IPS-NIHi7 (cell line): ENCODE results near the gene ALG1L2.
"Not testable (repeated sequence)": the region's sequence is repeated elsewhere in the genome, so short reads cannot be mapped to it uniquely, and the experiment has no call there.

Source experiments
- DNase-seq: peaks from one replicate; pipeline ENCODE4 v3.0.0; 2012; ENCODE audit warnings: mixed read lengths; ENCODE audit errors: extremely low spot score

Gene ALG1L2

GRCh38 chr3:130081351-130081881 is at the start of gene ALG1L2:
ALG1L2 (plus strand) TSS chr3:130081831; CDS start chr3:130082017, 186 bp downstream.
- DNase-seq: no peak

DNA sequence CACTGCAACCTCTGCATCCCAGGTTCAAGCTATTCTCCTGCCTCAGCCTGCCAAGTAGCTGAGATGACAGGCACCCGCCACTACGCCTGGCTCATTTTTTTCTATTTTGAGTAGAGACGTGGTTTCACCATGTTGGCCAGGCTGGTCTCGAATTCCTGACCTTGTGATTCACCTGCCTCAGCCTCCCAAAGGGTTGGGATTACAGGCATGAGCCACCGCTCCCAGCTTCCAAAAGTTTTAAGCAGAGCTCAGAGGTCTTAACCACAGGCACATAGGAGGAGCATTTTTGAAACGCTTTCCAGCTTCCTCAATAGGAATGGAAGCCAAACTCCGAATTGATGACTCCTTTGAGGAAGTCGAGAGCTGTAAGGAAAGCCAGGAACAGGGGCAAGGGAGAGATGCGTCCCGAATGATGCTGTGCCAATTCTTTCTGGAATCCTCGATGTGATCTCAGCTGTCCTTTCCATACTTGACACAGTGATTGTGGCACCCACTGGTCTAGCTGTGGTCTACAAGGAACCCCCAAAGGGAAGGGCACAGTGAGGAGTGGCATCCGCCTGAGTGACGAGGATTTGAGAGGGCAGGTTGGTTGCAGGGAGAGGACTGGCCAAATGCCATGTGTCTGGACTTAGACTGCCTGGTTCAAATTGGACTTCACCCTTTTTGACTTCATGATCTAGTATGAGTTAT is 44.4 kb upstream of the ALG1L2 start:
- DNase-seq: not testable (repeated sequence)

GRCh38 chr3:130042736-130043135 is 38.9 kb upstream of the ALG1L2 start:
- not testable (repeated sequence) for DNase-seq

GRCh38 chr3:130043658-130044057 is 38.0 kb upstream of the ALG1L2 start:
- DNase-seq: not testable (repeated sequence)

GRCh38 chr3:130044370-130044769 is 37.3 kb upstream of the ALG1L2 start:
- no peak for DNase-seq

DNA sequence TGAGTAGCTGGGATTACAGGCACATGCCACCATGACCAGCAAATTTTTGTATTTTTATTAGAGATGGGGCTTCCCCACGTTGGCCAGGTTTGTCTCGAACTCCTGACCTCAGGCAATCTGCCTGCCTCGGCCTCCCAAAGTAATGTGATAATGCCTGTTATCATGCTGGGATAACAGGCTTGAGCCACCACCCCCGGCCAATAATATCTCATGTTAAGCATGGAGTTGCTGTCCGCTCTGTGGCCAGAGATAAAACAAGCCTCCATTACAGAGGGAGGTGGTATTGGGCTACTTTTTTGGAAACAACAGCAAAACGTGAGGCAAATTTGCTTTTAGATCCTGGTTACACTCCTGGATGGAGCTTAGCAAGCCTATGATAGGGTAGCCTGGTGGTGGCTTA is 32.9 kb upstream of the ALG1L2 start:
- no peak for DNase-seq

DNA sequence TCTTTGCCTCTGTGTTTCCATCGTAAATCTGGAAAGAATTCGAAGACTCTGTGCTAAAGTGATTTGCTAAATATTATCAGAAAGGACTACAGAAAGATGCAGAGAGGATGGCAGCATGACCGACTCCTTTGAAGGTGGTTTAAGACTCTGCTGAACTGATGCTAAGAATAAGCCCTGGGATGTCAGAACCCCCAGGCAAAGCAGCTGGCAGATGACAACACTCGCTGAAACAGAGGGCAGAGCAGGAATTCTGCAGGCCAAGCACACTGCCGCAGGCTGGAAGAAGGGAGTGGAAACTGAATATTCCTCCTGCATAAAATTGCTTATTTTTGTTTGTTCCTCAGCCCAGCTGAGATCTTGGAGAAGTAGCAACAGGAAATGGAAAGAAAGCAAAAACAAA is 29.3 kb upstream of the ALG1L2 start:
- not testable (repeated sequence) for DNase-seq

- not testable (repeated sequence) for DNase-seq
Measured at GRCh38 chr3:130052965-130053364, 28.7 kb upstream of the ALG1L2 start.

- not testable (repeated sequence) for DNase-seq
Measured at GRCh38 chr3:130057536-130058266, 23.9 kb upstream of the ALG1L2 start.

GRCh38 chr3:130058267-130058657 is 23.4 kb upstream of the ALG1L2 start:
- DNase-seq: not testable (repeated sequence)

DNA sequence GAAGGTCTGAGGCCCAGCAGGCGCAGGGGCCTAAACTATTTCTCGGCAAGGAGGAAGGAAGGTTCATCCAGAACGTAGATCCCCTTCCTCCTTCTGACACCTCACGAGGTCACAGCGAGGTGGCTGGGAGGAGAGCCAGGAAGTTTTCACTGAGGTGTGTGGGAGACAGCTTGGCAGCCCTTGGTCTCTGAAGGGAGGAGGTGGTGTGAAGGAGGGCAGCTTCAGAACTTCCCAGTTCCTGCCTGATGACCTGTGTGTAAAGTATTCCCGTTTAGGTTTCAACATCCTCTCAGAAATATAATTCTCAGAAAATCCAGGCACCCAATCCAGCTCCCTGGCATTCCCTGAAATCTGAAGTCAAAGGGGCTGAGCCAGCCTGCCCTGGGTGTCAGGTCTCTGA is 22.9 kb upstream of the ALG1L2 start:
- not testable (repeated sequence) for DNase-seq

GRCh38 chr3:130059162-130059561 is 22.5 kb upstream of the ALG1L2 start:
- DNase-seq: not testable (repeated sequence)

- no peak for DNase-seq
Measured at GRCh38 chr3:130073582-130073981, 8.0 kb upstream of the ALG1L2 start.

DNA sequence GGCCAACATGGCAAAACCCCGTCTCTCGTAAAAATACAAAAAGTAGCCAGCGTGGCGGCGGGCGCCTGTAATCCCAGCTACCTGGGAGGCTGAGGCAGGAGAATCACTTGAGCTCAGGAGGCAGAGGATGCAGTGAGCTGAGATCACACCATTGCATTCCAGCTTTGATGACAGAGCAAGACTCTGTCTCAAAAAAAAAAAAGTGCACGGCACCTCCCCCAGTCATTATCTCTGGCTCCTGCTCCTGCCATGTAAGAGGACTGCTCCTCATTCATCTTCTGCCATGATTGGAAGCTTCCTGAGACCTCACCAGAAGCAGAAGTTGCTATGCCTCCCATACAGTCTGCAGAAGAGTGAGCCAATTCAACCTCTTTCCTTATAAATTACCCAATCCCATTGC is 4.0 kb upstream of the ALG1L2 start:
- no peak for DNase-seq

DNA sequence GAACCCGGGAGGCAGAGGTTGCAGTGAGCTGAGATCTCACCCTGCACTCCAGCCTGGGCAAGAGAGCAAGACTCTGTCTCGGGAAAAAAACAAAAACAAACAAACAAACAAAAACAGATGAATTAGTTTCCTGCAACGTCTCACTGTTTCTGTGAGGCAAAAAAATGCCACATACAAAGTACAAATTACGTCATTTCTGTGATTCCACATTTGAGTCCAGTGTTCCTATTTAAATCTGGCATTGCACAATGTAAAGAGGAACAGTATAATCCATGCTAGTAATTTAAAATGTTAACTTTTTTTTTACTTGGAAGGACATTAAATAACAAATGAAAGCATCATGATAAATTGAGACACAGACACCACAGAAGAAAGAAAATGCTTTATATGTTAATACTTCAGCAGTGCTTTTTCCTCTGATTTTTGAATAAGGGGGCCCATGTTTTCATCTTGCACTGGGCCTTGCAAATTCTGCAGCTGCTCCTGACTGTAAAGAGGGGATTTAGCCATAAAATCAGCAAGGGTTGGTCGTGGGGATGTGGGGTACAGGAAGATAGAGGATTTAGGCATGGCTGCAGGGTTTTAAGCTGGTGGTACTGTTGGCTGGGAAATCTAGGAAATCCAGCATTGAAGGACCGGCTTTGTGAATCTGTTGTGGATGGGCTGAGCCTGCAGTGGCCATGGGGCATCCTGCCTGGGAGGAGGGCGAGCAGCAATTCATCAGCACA is 1.9 kb downstream of the ALG1L2 start:
- not testable (repeated sequence) for DNase-seq

- DNase-seq: no peak
Measured at GRCh38 chr3:130084436-130084980, 2.9 kb downstream of the ALG1L2 start.

DNA sequence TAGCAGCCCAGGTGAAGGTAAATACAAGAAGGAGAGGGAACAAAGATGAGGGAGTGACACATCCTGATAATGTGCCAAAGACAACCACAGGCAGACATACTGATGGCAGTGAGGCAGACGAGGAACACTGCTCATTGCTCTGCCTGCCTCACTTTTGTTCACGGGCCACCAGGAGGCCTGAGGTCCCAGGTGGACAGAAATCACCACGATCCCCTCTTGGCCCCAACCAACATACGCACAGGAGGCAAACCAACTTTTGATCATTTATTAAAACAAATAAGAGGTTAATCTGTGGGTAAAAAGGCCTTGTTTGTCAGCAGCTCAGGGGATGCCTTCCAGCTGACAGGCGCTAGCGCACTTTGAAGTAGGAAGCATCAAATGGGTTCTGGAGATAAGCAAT is 4.2 kb downstream of the ALG1L2 start:
- DNase-seq: no peak

DNA sequence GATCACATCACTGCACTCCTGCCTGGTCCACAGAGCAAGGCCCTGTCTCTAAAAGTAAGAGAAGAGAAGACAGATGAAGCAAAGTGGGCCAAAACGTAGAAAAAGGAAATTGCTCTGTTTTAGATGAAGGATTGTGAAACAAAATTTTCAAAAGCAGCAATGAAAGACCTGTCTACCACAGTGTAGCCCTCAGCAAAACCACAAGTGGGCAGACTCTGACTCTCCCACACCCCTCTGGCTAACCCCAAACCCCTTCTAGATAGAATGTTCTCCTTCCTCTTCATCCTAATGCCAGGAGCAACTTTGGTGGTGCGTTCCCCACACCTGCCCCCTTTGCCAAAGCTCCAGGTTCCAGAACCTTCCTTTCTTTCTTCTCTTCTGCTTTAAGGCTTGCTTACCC is 5.0 kb downstream of the ALG1L2 start:
- not testable (repeated sequence) for DNase-seq

GRCh38 chr3:130088061-130088460 is 6.4 kb downstream of the ALG1L2 start:
- no peak for DNase-seq

DNA sequence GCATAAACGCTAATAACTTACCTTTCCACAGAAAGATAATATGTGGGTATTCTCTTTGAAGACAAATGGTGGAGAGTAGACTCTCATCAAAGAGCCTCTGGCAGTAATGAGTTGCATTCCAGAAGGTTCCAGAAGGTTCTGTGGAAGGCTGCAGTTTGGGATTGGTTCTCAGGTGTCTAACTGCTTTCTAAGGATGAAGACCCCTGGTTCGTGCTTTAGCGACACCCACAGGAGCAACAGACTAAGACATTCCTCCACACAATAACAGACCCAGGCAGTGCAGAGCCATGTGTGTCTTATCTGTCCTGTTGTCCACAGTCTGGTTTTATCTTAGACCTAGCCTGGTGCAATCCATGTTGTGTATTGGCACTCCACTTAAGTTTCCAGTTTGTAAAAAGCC is 9.1 kb downstream of the ALG1L2 start:
- DNase-seq: not testable (repeated sequence)

DNA sequence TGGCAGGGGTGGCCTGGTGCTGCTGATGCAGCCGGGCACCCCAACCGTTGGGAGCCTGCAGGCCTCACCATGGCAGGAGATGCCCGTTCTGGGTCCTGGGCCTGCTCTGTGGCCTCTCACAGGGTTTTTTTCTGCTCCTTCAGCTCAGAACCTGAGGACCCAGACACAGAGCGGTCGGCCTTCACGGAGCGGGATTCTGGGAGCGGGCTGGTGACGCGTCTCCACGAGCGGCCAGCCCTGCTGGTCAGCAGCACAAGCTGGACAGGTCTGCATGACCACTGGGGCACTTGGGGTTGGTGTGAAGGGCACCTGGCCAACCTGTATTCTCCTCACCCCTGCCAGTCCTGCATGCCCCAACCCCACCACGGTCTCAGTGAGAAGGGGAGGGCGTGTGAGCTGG is 10.3 kb downstream of the ALG1L2 start:
- DNase-seq: no peak
